Neural progenitor cell (in vitro differentiated cells): ENCODE measurements around the gene PPM1L.

ENCODE experiments used
- CTCF ChIP-seq: fragments of 200-600 bp; sonication (generic); IDR thresholded peaks from 2 replicates; pipeline ENCODE4 v1.5.1; 2017; ENCODE audit warnings: antibody characterized with exemption, mild to moderate bottlenecking
- EZH2phosphoT487 ChIP-seq: fragments of 200-600 bp; sonication (generic); IDR thresholded peaks from 2 replicates; pipeline ENCODE4 v1.6.1; 2017; ENCODE audit warnings: antibody characterized with exemption

GRCh38 chr3:161025911-161026310 is 269.9 kb downstream of the PPM1L start:
- no peak for TF ChIP-seq CTCF
- TF ChIP-seq EZH2phosphoT487 = no peak
